Glutamatergic neuron (in vitro differentiated cells): ENCODE measurements around the gene FAM163B. TPM values are rescaled to one million over a fixed set of nuclear protein-coding genes. Genes with fewer than 3 reads are reported as not detected.

Source experiments
- DNase-seq: peaks from one replicate; pipeline ENCODE4 v3.0.0; 2022
- H3K27ac Mint-ChIP-seq: one replicate; pipeline ENCODE4 v1.8.0; 2020; ENCODE audit warnings: mild to moderate bottlenecking, mixed read lengths, inconsistent platforms; ENCODE audit not compliant: unreplicated experiment
- H3K27me3 Mint-ChIP-seq: one replicate; pipeline ENCODE4 v1.8.0; 2020; ENCODE audit warnings: mild to moderate bottlenecking, moderate library complexity, mixed read lengths, inconsistent platforms; ENCODE audit not compliant: unreplicated experiment
- H3K36me3 Mint-ChIP-seq: one replicate; pipeline ENCODE4 v1.8.0; 2020; ENCODE audit warnings: mild to moderate bottlenecking, mixed read lengths, inconsistent platforms; ENCODE audit not compliant: unreplicated experiment
- H3K4me1 Mint-ChIP-seq: one replicate; pipeline ENCODE4 v1.8.0; 2020; ENCODE audit warnings: mild to moderate bottlenecking, low read depth, mixed read lengths, inconsistent platforms; ENCODE audit not compliant: unreplicated experiment
- H3K4me3 Mint-ChIP-seq: one replicate; pipeline ENCODE4 v1.8.0; 2020; ENCODE audit warnings: mild to moderate bottlenecking, mixed read lengths, inconsistent platforms; ENCODE audit not compliant: unreplicated experiment
- H3K9me3 Mint-ChIP-seq: one replicate; pipeline ENCODE4 v1.8.0; 2020; ENCODE audit warnings: mild to moderate bottlenecking, moderate library complexity, mixed read lengths, inconsistent platforms; ENCODE audit not compliant: unreplicated experiment
- CTCF ChIP-seq: fragments of 200-600 bp; sonication (generic); IDR thresholded peaks from one replicate; pipeline ENCODE4 v1.5.0; 2021; ENCODE audit not compliant: partially characterized antibody, unreplicated experiment
- total RNA-seq: library from RNA; stranded (reverse); fragmentation: NEBNext Ultra II Directional; extraction: Animal tissue kit (Norgen Biotek cat#: 25700); gene quantifications from one replicate; pipeline ENCODE4 v1.2.1, GENCODE V29; 2021; ENCODE audit not compliant: unreplicated experiment

The FAM163B gene
- total RNA-seq, 1 donor from 2014 or later, result 0.51 TPM

GRCh38 chr9:133585481-133586351 lies 23.5 kb downstream of the FAM163B start:
- no peak overlapping the region for H3K4me3 Mint-ChIP-seq
- no peak for TF ChIP-seq CTCF
- H3K36me3 Mint-ChIP-seq, result peaks cover 5% of the 10 kb centered on the region
- peaks cover 29% of the 10 kb centered on the region for H3K4me1 Mint-ChIP-seq
- peak; percentile 44 for DNase-seq
- peaks cover 9% of the 10 kb centered on the region for H3K27me3 Mint-ChIP-seq
- H3K9me3 Mint-ChIP-seq, result peaks cover 3% of the 10 kb centered on the region
- no peak overlapping the region for H3K27ac Mint-ChIP-seq

GRCh38 chr9:133584559-133585476 lies 24.4 kb downstream of the FAM163B start:
- peak; percentile 61 for DNase-seq
- Mint-ChIP-seq H3K27ac (peak overlapping the region; percentile 78), H3K36me3 (peaks cover 5% of the 10 kb centered on the region), H3K9me3 (peaks cover 3% of the 10 kb centered on the region), H3K4me3 (peak overlapping the region; percentile 66), H3K27me3 (peaks cover 9% of the 10 kb centered on the region), H3K4me1 (peaks cover 33% of the 10 kb centered on the region)
- TF ChIP-seq CTCF, result no peak

- Mint-ChIP-seq H3K27me3 (peaks cover 9% of the 10 kb centered on the region), H3K27ac (peak overlapping the region; percentile 78), H3K4me3 (peak overlapping the region; percentile 66), H3K36me3 (peaks cover 5% of the 10 kb centered on the region), H3K9me3 (peaks cover 3% of the 10 kb centered on the region), H3K4me1 (peaks cover 33% of the 10 kb centered on the region)
- no peak for TF ChIP-seq CTCF
- DNase-seq, result no peak
Measured at GRCh38 chr9:133584167-133584558, 25.0 kb downstream of the FAM163B start.

GRCh38 chr9:133583586-133583985 lies 25.6 kb downstream of the FAM163B start:
- no peak overlapping the region for H3K27ac Mint-ChIP-seq
- H3K27me3 Mint-ChIP-seq, result peaks cover 6% of the 10 kb centered on the region
- H3K9me3 Mint-ChIP-seq, result peaks cover 3% of the 10 kb centered on the region
- no peak for TF ChIP-seq CTCF
- DNase-seq, result no peak
- no peak overlapping the region for H3K4me3 Mint-ChIP-seq
- H3K36me3 Mint-ChIP-seq, result peaks cover 4% of the 10 kb centered on the region
- peaks cover 33% of the 10 kb centered on the region for H3K4me1 Mint-ChIP-seq
